Measurements from ENCODE around the gene ANKRD30BL.
"Not testable (repeated sequence)": the region's sequence is repeated elsewhere in the genome, so short reads cannot be mapped to it uniquely, and the experiment has no call there.

Gene ANKRD30BL, protein sequence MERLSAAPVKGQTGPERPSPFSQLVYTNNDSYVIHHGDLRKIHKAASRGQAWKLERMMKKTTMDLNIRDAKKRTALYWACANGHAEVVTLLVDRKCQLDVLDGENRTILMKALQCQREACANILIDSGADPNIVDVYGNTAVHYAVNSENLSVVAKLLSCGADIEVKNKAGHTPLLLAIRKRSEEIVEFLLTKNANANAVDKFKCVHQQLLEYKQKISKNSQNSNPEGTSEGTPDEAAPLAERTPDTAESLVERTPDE

GRCh38 chr2:132161161-132162124, at the start of gene ANKRD30BL:
Gene ANKRD30BL, minus strand, starts transcription at chr2:132161952. Its CDS starts 247 bp downstream, at chr2:132161705.
- not testable (repeated sequence) for DNase-seq

DNA sequence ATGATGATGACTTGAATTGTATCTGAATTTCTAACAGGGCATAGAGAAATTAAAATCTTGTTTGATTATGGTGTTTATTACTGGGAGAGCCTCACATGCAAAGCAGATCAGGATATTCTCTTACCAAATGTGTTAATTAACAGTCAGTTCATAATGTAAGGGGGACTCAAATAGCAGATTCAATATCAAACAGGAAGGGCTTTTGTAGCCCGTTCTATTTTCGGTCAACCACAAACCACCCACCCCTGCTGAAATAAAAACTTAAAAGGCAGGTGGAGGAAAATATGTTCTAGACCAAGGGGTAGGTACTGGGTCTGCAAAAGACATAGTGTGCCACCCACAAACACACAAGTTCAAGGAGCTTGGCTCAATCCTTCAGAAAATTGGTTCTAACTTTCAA, 41.1 kb upstream of the ANKRD30BL start:
- not testable (repeated sequence) for DNase-seq

GRCh38 chr2:132192854-132193253, 31.1 kb upstream of the ANKRD30BL start:
- not testable (repeated sequence) for DNase-seq

- not testable (repeated sequence) for DNase-seq
Observed at GRCh38 chr2:132167100-132167499, 5.3 kb upstream of the ANKRD30BL start.

GRCh38 chr2:132162125-132162660, 441 bp upstream of the ANKRD30BL start:
- DNase-seq: not testable (repeated sequence)

DNA sequence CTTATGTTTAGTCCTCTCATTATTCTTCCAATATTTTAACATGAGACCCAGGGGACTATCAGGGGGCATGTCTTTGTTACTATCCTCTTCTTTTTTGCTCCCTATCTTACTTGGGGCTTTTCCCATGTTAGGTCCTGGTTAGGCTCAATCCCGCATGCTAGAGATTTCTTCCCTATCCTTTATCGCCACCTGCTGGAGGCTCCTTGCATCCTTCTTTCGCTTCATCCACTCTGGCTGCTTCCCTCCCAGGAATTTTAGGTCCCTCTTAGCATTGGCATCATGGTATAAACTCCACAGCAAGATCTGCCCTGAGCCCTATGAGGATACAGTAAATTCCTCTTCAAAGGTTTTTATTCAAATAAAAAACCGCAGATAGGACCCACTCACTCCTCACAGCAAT, 15.0 kb downstream of the ANKRD30BL start:
- DNase-seq: not testable (repeated sequence)

All from DMS153 (cell line).